H1 (cell line): Measurements from ENCODE around the gene CIAO2A. TPM values are rescaled to one million over a fixed set of nuclear protein-coding genes. Genes with fewer than 3 reads are reported as not detected.

Source experiments
- CTCF ChIA-PET: fragments of 300-600 bp; sonication (Branson Sonifier 250); formaldehyde crosslinking; loops from one replicate; lab custom pipeline; 2021; ENCODE audit not compliant: partially characterized antibody; lab: Charles Lee
- POLR2A ChIA-PET: fragments of 300-600 bp; sonication (Branson Sonifier 250); formaldehyde crosslinking; loops from one replicate; lab custom pipeline; 2021; ENCODE audit warnings: inconsistent platforms; ENCODE audit not compliant: partially characterized antibody; lab: Charles Lee
- DNase-seq, 2 experiments: peaks; one replicate each; pipeline versions ENCODE4 v3.0.0 to v3.0.0-alpha.2; 2010 to 2022; ENCODE audit warnings: low spot score in 2 of 2, low read depth in 1 of 2, mixed read lengths in 1 of 2
- FAIRE-seq: peaks from 2 replicates; lab custom pipeline; 2011; peaks lifted over from hg19 to GRCh38; lab: Jason Lieb, UNC
- H2AFZ ChIP-seq: 2 replicates; pipeline ENCODE4 v1.8.1; 2012; ENCODE audit warnings: low read length, inconsistent platforms
- H2AK5ac ChIP-seq: 2 replicates; pipeline ENCODE4 v1.6.1; 2013; ENCODE audit warnings: low read depth, low read length
- H2BK120ac ChIP-seq: replicated peaks from 2 replicates; pipeline ENCODE3; 2013; ENCODE audit warnings: low read depth, low read length, inconsistent platforms
- H2BK12ac ChIP-seq: 2 replicates; pipeline ENCODE4 v1.6.1; 2013; ENCODE audit warnings: low read depth, low read length
- H2BK15ac ChIP-seq: 2 replicates; pipeline ENCODE4 v1.6.1; 2013; ENCODE audit warnings: low read length
- H2BK20ac ChIP-seq: 2 replicates; pipeline ENCODE4 v1.6.1; 2013; ENCODE audit warnings: low read length
- H2BK5ac ChIP-seq: 2 replicates; pipeline ENCODE4 v1.6.1; 2013; ENCODE audit warnings: low read depth, low read length
- H3K14ac ChIP-seq: 2 replicates; pipeline ENCODE4 v1.6.1; 2013; ENCODE audit warnings: inconsistent platforms; ENCODE audit not compliant: insufficient read length
- H3K18ac ChIP-seq: 2 replicates; pipeline ENCODE4 v1.6.1; 2013; ENCODE audit warnings: low read length; ENCODE audit errors: extremely low read depth
- H3K23ac ChIP-seq: 2 replicates; pipeline ENCODE4 v1.6.1; 2013; ENCODE audit warnings: inconsistent platforms; ENCODE audit not compliant: insufficient read length
- H3K23me2 ChIP-seq: 2 replicates; pipeline ENCODE4 v1.6.1; 2013; ENCODE audit warnings: low read depth, low read length
- H3K27ac ChIP-seq: 2 replicates; pipeline ENCODE4 v1.6.1; 2011; ENCODE audit warnings: low read depth, low read length, inconsistent platforms
- H3K27me3 ChIP-seq, 4 experiments: replicated peaks in 1 of 4; 1 replicate in 1 of 4; 2 replicates in 3 of 4; pipeline versions ENCODE4 v1.6.1 to v1.8.1; 2011 to 2013; ENCODE audit warnings: low read length in 3 of 4, mild to moderate bottlenecking in 3 of 4, inconsistent platforms in 2 of 4, mixed read lengths in 2 of 4, moderate library complexity in 1 of 4; ENCODE audit not compliant: control insufficient read depth in 3 of 4, insufficient read depth in 3 of 4; ENCODE audit errors: extremely low read depth in 1 of 4
- H3K36me3 ChIP-seq, 4 experiments: 2 replicates each; pipeline versions ENCODE4 v1.6.1 to v1.8.1; 2011 to 2013; ENCODE audit warnings: mild to moderate bottlenecking in 4 of 4, low read length in 3 of 4, moderate library complexity in 2 of 4, control low read depth in 1 of 4, inconsistent platforms in 1 of 4; ENCODE audit not compliant: insufficient read depth in 4 of 4, control insufficient read depth in 2 of 4
- H3K4ac ChIP-seq: replicated peaks from 2 replicates; pipeline ENCODE3; 2013; ENCODE audit warnings: low read length, low read depth, mixed read lengths, inconsistent platforms; ENCODE audit not compliant: insufficient read length
- H3K4me1 ChIP-seq, 4 experiments: replicated peaks in 1 of 4; 1 replicate in 1 of 4; 2 replicates in 3 of 4; pipeline versions ENCODE4 v1.6.1 to v1.8.1; 2011 to 2013; ENCODE audit warnings: low read length in 3 of 4, inconsistent platforms in 2 of 4, mixed read lengths in 1 of 4; ENCODE audit not compliant: insufficient read depth in 4 of 4, control insufficient read depth in 3 of 4
- H3K4me2 ChIP-seq, 2 experiments: 2 replicates each; pipeline versions ENCODE4 v1.6.1 to v1.8.1; 2011 to 2013; ENCODE audit warnings: low read depth in 2 of 2, low read length in 2 of 2, control low read depth in 1 of 2, inconsistent platforms in 1 of 2, mild to moderate bottlenecking in 1 of 2; ENCODE audit not compliant: insufficient read depth in 1 of 2
- H3K4me3 ChIP-seq, 4 experiments: fragments of 200-600, 300-600 bp in 1 of 4; sonication (generic), shearing (Covaris generic), sonication (Bioruptor Twin) in 1 of 4; 2 replicates each; pipeline versions ENCODE4 v1.5.1 to v1.8.1; 2011 to 2016; ENCODE audit warnings: low read length in 4 of 4, low read depth in 3 of 4, control low read depth in 2 of 4, inconsistent platforms in 2 of 4, mild to moderate bottlenecking in 2 of 4, mixed read lengths in 1 of 4, moderate library complexity in 1 of 4; ENCODE audit not compliant: insufficient read depth in 2 of 4; ENCODE audit errors: extremely low read depth in 1 of 4
- H3K56ac ChIP-seq: replicated peaks from 2 replicates; pipeline ENCODE3; 2013; ENCODE audit warnings: low read depth, mild to moderate bottlenecking, mixed read lengths, low read length, inconsistent platforms; ENCODE audit not compliant: insufficient read length
- H3K79me1 ChIP-seq: 2 replicates; pipeline ENCODE4 v1.6.1; 2013; ENCODE audit warnings: low read depth, low read length, control low read depth
- H3K79me2 ChIP-seq, 2 experiments: 2 replicates each; pipeline versions ENCODE4 v1.6.1 to v1.8.1; 2012 to 2013; ENCODE audit warnings: low read length in 2 of 2, mild to moderate bottlenecking in 2 of 2, inconsistent platforms in 1 of 2; ENCODE audit not compliant: insufficient read depth in 2 of 2, control insufficient read depth in 1 of 2
- H3K9ac ChIP-seq, 4 experiments: replicated peaks in 1 of 4; 1 replicate in 1 of 4; 2 replicates in 3 of 4; pipeline versions ENCODE4 v1.6.1 to v1.8.1; 2011 to 2013; ENCODE audit warnings: low read depth in 3 of 4, low read length in 3 of 4, control low read depth in 2 of 4, mild to moderate bottlenecking in 2 of 4, moderate library complexity in 2 of 4, inconsistent platforms in 1 of 4; ENCODE audit errors: extremely low read depth in 1 of 4
- H3K9me3 ChIP-seq, 2 experiments: 2 replicates each; pipeline versions ENCODE4 v1.6.1 to v1.8.1; 2012 to 2013; ENCODE audit warnings: mild to moderate bottlenecking in 2 of 2, moderate library complexity in 2 of 2, control low read depth in 1 of 2, inconsistent platforms in 1 of 2, low read depth in 1 of 2, low read length in 1 of 2, mixed read lengths in 1 of 2; ENCODE audit not compliant: insufficient read depth in 2 of 2
- H4K20me1 ChIP-seq, 2 experiments: replicated peaks in 1 of 2; 2 replicates each; pipeline versions ENCODE3 to v1.8.1; 2011 to 2013; ENCODE audit warnings: inconsistent platforms in 2 of 2, low read length in 2 of 2, mild to moderate bottlenecking in 1 of 2; ENCODE audit not compliant: insufficient read depth in 2 of 2, control insufficient read depth in 1 of 2
- H4K5ac ChIP-seq: 2 replicates; pipeline ENCODE4 v1.6.1; 2013; ENCODE audit warnings: low read length, low read depth, mixed read lengths, inconsistent platforms; ENCODE audit not compliant: insufficient read length
- H4K8ac ChIP-seq: 2 replicates; pipeline ENCODE4 v1.8.0; 2013; ENCODE audit warnings: mild to moderate bottlenecking, moderate library complexity, low read length, inconsistent platforms; ENCODE audit not compliant: insufficient read depth; ENCODE audit errors: extremely low read depth
- H4K91ac ChIP-seq: replicated peaks from 2 replicates; pipeline ENCODE3; 2013; ENCODE audit warnings: low read length, mixed read lengths, inconsistent platforms; ENCODE audit not compliant: insufficient read length
- ASH2L ChIP-seq: fragments of 200-600, 300-600 bp; sonication (generic); IDR thresholded peaks from one replicate; pipeline ENCODE4 v1.7.1; 2017; ENCODE audit warnings: low read length
- CTBP2 ChIP-seq: IDR thresholded peaks from 2 replicates; pipeline ENCODE4 v1.7.0; 2011; ENCODE audit warnings: borderline replicate concordance, mild to moderate bottlenecking, moderate library complexity, mixed read lengths, low read length; ENCODE audit not compliant: insufficient read depth, insufficient read length
- CTCF ChIP-seq, 3 experiments: IDR thresholded peaks; 1 replicate in 2 of 3; 2 replicates in 1 of 3; pipeline versions ENCODE4 v1.5.1 to v1.6.1; 2011; ENCODE audit warnings: low read length in 3 of 3, mild to moderate bottlenecking in 3 of 3, inconsistent platforms in 2 of 3, low read depth in 1 of 3, moderate library complexity in 1 of 3; ENCODE audit not compliant: insufficient read depth in 1 of 3; ENCODE audit errors: control extremely low read depth in 1 of 3
- KDM4A ChIP-seq: IDR thresholded peaks from one replicate; pipeline ENCODE4 v1.7.1; 2012; ENCODE audit warnings: low read depth, mild to moderate bottlenecking, moderate library complexity, low read length, inconsistent platforms; ENCODE audit not compliant: severe bottlenecking
- KDM5A ChIP-seq: fragments of 200-600 bp; IDR thresholded peaks from 2 replicates; pipeline ENCODE4 v1.7.1; 2012; ENCODE audit warnings: mild to moderate bottlenecking, low read length, inconsistent platforms, mixed read lengths
- MAFK ChIP-seq: IDR thresholded peaks from 2 replicates; pipeline ENCODE4 v1.6.1; 2012; ENCODE audit warnings: low read depth, mild to moderate bottlenecking, improper control_type of control experiment, low read length
- NANOG ChIP-seq: IDR thresholded peaks from 2 replicates; pipeline ENCODE4 v1.6.1; 2011; ENCODE audit warnings: low read length, low read depth, mild to moderate bottlenecking, inconsistent platforms; ENCODE audit not compliant: insufficient read depth, poor library complexity, severe bottlenecking
- POLR2AphosphoS5 ChIP-seq: IDR thresholded peaks from 2 replicates; pipeline ENCODE4 v1.6.1; 2011; ENCODE audit warnings: low read depth, low read length
- ZNF274 ChIP-seq: IDR thresholded peaks from 2 replicates; pipeline ENCODE4 v1.7.0; 2012; ENCODE audit warnings: low read length, borderline replicate concordance; ENCODE audit errors: extremely low read depth
- WGBS, 2 experiments: shearing (Covaris generic) in 1 of 2; methylation state at CpG; one replicate each; pipeline versions ENCODE4 v1.1.6 to v1.1.7; 2013 to 2015; ENCODE audit warnings: low lambda C conversion rate in 2 of 2, mixed read lengths in 2 of 2, inconsistent platforms in 1 of 2, low coverage in 1 of 2, missing lambda C conversion rate in 1 of 2; ENCODE audit not compliant: insufficient replicate concordance in 2 of 2, insufficient coverage in 1 of 2, insufficient read length in 1 of 2; ENCODE audit errors: extremely low coverage in 1 of 2, missing lambda C conversion rate in 1 of 2; 5-methylcytosine and 5-hydroxymethylcytosine counted together
- polyA plus RNA-seq, 7 experiments: library from polyadenylated mRNA; depleted of rRNA in 3 of 7; stranded (reverse) in 5 of 7; unstranded in 2 of 7; fragments of >200 nt in 5 of 7; fragments of 200-250 nt in 2 of 7; gene quantifications; 1 replicate in 5 of 7; 2 replicates in 1 of 7; 4 replicates in 1 of 7; pipeline versions ENCODE4 v1.2.1 to v1.2.3, GENCODE V29; 2011 to 2013; ENCODE audit warnings: missing spikeins in 2 of 7, mixed read lengths in 2 of 7
- total RNA-seq: library from RNA; stranded (reverse); fragmentation: NEBNext Ultra II Directional; extraction: Animal tissue kit (Norgen Biotek cat#: 25700); gene quantifications from 2 replicates; pipeline ENCODE4 v1.2.1, GENCODE V29; 2021
- TF ChIP-seq, protein P1 (sequence below): IDR thresholded peaks from 2 replicates; pipeline ENCODE4 v1.6.1; 2012; ENCODE audit warnings: inconsistent platforms

CIAO2A gene
- total and polyA plus RNA-seq, 2 of the 8 experiments (the other 6 are each of a cell fraction or from before 2014, with no cell fraction given): 76.4 to 86.5 TPM

- H2BK120ac ChIP-seq: no peak overlapping the region
- no peaks in the 10 kb centered on the region; the same call in 1 of the 2 replicates for H3K79me1 ChIP-seq
- no peak overlapping the region for H3K23ac ChIP-seq
- POLR2A ChIA-PET: no interaction called here
- WGBS, 2 experiments: 93% methylated on average over 4 of the region's 4 CpGs; no CpG with 5 or more reads in 1 of the 2 experiments
- no peak overlapping the region for H3K18ac ChIP-seq
- no peaks in the 10 kb centered on the region for H3K9me3 ChIP-seq
- H3K9ac ChIP-seq: no peak overlapping the region
- no peak overlapping the region for H2BK5ac ChIP-seq
- no peak overlapping the region for H3K4me2 ChIP-seq
- CTCF ChIA-PET: interaction anchor here (0.9 to 2.9 kb wide), 7 partner anchors 9 to 380 kb away, joined by 3 to 18 read pairs (median 8); no protein-coding TSS in a partner anchor
- TF ChIP-seq NANOG (no peak), CTCF (IDR thresholded peaks at IDR 0.05; ENCODE audit: control extremely low read depth in 1 of 3, insufficient read depth in 1 of 3, low read depth in 1 of 3, low read length in 3 of 3) (no peak), KDM5A (no peak), CTBP2 (no peak), ZNF274 (no peak), KDM4A (no peak), MAFK (no peak), POLR2AphosphoS5 (no peak), ASH2L (no peak)
- TF ChIP-seq, protein P1, sequence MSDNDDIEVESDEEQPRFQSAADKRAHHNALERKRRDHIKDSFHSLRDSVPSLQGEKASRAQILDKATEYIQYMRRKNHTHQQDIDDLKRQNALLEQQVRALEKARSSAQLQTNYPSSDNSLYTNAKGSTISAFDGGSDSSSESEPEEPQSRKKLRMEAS: no peak
- no peak overlapping the region for H2AK5ac ChIP-seq
- no peak overlapping the region for H3K56ac ChIP-seq
- H3K4me1 ChIP-seq: no peaks in the 10 kb centered on the region
- H2BK12ac ChIP-seq: no peak overlapping the region
- H3K14ac ChIP-seq: no peak overlapping the region
- no peak overlapping the region for H2BK20ac ChIP-seq
- H3K27me3 ChIP-seq: no peaks in the 10 kb centered on the region
- no peak overlapping the region for H4K91ac ChIP-seq
- no peak overlapping the region for H4K5ac ChIP-seq
- no peaks in the 10 kb centered on the region for H3K23me2 ChIP-seq
- H3K27ac ChIP-seq: no peak overlapping the region
- H2AFZ ChIP-seq: no peak overlapping the region
- DNase-seq: no peak
- no peak overlapping the region for H2BK15ac ChIP-seq
- H4K8ac ChIP-seq: no peak overlapping the region
- FAIRE-seq: no peak
- no peak overlapping the region for H3K4ac ChIP-seq
- no peaks in the 10 kb centered on the region for H3K79me2 ChIP-seq
- peaks cover 19 to 56% (median 44%) of the 10 kb centered on the region in 4 experiments for H3K36me3 ChIP-seq
- peaks cover 0 to 1% of the 10 kb centered on the region in 2 experiments for H4K20me1 ChIP-seq
- H3K4me3 ChIP-seq: no peak overlapping the region
Observed at GRCh38 chr15:64132217-64132616, 38.6 kb upstream of the CIAO2A start.
